Measurements from ENCODE around the gene JPT1. TPM values are rescaled to one million over a fixed set of nuclear protein-coding genes. Genes with fewer than 3 reads are reported as not detected.

JPT1 gene
- total and polyA plus RNA-seq, 2 experiments from 2014 or later, result 103 to 172 TPM

DNA sequence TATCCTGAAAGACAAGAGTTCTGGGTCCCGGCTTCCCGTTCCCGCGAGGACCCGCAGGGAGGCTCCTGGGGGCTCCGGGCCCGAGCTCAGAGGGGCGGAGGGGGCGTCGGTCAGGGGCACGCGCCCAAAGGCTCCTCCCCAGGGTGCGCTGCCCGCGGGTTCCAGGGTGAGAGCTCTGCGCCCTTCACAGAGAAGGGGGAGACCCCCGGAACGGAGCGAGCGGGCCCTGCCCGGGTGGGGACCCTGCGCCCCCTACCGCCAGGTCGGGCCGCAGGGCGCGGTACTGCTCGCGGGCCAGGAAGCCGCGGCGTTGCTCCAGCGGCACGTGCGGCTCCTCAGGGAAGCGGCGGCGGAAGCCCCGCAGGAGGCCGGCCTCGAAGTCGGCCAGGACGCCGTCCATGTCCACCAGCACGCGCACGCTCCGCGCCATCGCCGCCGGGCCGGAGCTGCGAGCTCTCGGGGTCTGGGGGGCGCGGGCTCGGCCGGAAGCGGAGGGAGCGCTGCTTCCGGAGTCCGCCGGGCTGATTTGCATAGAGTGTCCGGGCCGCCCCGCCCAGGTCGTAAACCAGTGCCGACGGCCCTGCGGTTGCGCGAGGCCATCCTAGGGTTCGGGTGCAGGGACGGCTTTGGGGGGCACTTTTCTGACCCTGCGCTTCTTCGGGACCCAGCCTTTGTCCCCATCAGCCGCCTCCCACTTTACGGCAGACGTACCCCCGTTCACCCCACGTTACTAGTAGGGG is 22.9 kb downstream of the JPT1 start, which contains the start of gene NT5C:
Gene NT5C (minus strand): TSS at position 465 of the 740 bp plus-strand sequence. CDS start 35 bp downstream, at position 430.
- H3K27me3 ChIP-seq, result no peaks in the 10 kb centered on the region
- peak within 1 kb of the TSS; percentile 93 for H3K27ac ChIP-seq
- TF ChIP-seq EZH2 (IDR thresholded peaks at IDR 0.05; ENCODE audit: borderline replicate concordance) (no peak), EZH2phosphoT487 (IDR thresholded peaks at IDR 0.05; ENCODE audit: low read depth, severe bottlenecking, unreplicated experiment) (no peak)
- TF ChIP-seq, protein P1, sequence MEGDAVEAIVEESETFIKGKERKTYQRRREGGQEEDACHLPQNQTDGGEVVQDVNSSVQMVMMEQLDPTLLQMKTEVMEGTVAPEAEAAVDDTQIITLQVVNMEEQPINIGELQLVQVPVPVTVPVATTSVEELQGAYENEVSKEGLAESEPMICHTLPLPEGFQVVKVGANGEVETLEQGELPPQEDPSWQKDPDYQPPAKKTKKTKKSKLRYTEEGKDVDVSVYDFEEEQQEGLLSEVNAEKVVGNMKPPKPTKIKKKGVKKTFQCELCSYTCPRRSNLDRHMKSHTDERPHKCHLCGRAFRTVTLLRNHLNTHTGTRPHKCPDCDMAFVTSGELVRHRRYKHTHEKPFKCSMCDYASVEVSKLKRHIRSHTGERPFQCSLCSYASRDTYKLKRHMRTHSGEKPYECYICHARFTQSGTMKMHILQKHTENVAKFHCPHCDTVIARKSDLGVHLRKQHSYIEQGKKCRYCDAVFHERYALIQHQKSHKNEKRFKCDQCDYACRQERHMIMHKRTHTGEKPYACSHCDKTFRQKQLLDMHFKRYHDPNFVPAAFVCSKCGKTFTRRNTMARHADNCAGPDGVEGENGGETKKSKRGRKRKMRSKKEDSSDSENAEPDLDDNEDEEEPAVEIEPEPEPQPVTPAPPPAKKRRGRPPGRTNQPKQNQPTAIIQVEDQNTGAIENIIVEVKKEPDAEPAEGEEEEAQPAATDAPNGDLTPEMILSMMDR (IDR thresholded peaks at IDR 0.05; ENCODE audit: poor library complexity), result peak; percentile 76
- 2% methylated on average over 69 of the region's 82 CpGs for WGBS (ENCODE audit: low lambda C conversion rate, missing lambda C conversion rate)
- H3K4me1 ChIP-seq (ENCODE audit: insufficient read depth), result peaks cover 7% of the 10 kb centered on the region
- peak; percentile 93 for DNase-seq (ENCODE audit: low spot score)
- H3K79me2 ChIP-seq, result peaks cover 15% of the 10 kb centered on the region
- no peaks in the 10 kb centered on the region for H3K9me3 ChIP-seq (ENCODE audit: low read depth)
- H2AFZ ChIP-seq, result peak within 1 kb of the TSS; percentile 31
- H3K9me2 ChIP-seq (replicated peaks; ENCODE audit: insufficient read depth), result no peaks in the 10 kb centered on the region
- no peaks in the 10 kb centered on the region for H4K20me1 ChIP-seq (ENCODE audit: insufficient read depth, poor library complexity, severe bottlenecking)
- no peaks in the 10 kb centered on the region for H3K36me3 ChIP-seq (replicated peaks; ENCODE audit: insufficient read depth, low read depth)
- H3K4me3 ChIP-seq, result peak within 1 kb of the TSS; percentile 82
- peak within 1 kb of the TSS; percentile 83 for H3K4me2 ChIP-seq

DNA sequence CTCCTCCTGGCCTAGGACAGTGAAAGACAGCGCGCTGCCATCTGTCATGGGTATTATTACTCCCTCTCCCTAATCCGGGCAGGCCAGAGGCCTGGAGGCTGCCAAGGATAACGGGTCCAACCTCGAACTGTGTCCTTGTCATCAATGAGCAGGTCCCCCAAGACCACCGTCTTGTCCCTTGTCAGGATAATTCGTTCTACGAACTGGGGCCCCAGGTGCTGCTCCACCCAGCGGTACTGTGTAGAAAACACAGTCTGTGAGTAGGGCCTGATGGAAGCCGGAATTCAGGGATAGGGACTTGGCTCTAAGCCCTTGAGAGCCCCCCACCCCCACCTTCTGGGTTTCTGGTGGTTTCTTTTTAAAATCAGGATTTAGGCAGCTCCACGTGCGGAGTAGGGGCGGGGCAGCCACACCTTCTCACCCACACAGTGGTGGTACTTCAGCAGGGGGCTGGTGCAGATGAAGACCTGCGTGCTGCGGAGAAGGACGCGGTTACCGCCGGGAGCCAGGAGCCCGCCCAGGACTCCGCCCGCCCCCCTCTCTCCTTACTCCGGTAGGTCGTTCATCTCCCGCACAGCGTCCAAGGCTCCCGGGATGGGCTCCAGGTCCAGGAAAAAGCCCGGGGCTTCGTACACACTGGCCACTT is 23.6 kb downstream of the JPT1 start:
- H4K20me1 ChIP-seq (ENCODE audit: insufficient read depth, poor library complexity, severe bottlenecking), result no peaks in the 10 kb centered on the region
- TF ChIP-seq EZH2 (IDR thresholded peaks at IDR 0.05; ENCODE audit: borderline replicate concordance), result no peak
- TF ChIP-seq EZH2phosphoT487 (IDR thresholded peaks at IDR 0.05; ENCODE audit: low read depth, severe bottlenecking, unreplicated experiment), result no peak
- TF ChIP-seq, protein P1 (IDR thresholded peaks at IDR 0.05; ENCODE audit: poor library complexity), result peak; percentile 64
- peaks cover 15% of the 10 kb centered on the region for H3K79me2 ChIP-seq
- H3K27ac ChIP-seq, result peak overlapping the region; percentile 93
- no peaks in the 10 kb centered on the region for H3K9me2 ChIP-seq (replicated peaks; ENCODE audit: insufficient read depth)
- peak overlapping the region; percentile 82 for H3K4me3 ChIP-seq
- 13% methylated on average over 26 of the region's 29 CpGs for WGBS (ENCODE audit: low lambda C conversion rate, missing lambda C conversion rate)
- H3K9me3 ChIP-seq (ENCODE audit: low read depth), result no peaks in the 10 kb centered on the region
- DNase-seq (ENCODE audit: low spot score), result peak; percentile 80
- peak overlapping the region; percentile 83 for H3K4me2 ChIP-seq
- no peaks in the 10 kb centered on the region for H3K36me3 ChIP-seq (replicated peaks; ENCODE audit: insufficient read depth, low read depth)
- H3K4me1 ChIP-seq (ENCODE audit: insufficient read depth), result peaks cover 7% of the 10 kb centered on the region
- H3K27me3 ChIP-seq, result no peaks in the 10 kb centered on the region
- H2AFZ ChIP-seq, result peak overlapping the region; percentile 31

DNA sequence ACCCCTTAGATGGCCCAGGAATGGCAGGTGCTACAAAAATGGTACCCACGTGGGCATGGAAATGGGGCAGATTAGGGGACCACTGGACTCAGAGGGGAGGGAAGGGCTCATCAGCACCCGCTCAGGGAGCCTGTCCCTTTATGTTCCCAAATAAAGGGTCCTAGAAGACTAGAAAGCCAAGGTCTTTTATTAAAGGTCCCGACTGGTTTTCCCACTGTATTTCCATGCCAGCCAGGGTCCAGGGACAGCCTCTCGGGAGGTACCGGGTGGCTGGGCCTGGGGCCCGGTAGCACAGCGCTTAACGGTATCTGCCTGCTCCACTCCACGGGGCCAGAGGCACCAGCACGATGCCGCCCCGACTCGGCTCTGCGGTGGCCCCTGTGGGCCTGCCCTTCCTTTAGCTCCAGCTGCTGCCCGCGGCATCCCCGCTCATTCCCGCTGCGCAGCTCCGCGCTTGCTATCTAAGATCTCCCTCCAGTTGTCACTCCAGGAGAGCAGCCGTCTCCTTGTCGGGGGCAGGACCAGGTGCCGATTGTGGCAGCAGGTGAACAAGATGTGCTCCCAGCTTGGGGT is 24.2 kb downstream of the JPT1 start:
- Histone ChIP-seq H3K27ac (peak overlapping the region; percentile 93), H3K36me3 (replicated peaks; ENCODE audit: insufficient read depth, low read depth) (no peaks in the 10 kb centered on the region), H4K20me1 (ENCODE audit: insufficient read depth, poor library complexity, severe bottlenecking) (no peaks in the 10 kb centered on the region), H2AFZ (no peak overlapping the region), H3K79me2 (peaks cover 18% of the 10 kb centered on the region), H3K4me1 (ENCODE audit: insufficient read depth) (peaks cover 8% of the 10 kb centered on the region), H3K4me2 (peak overlapping the region; percentile 83), H3K9me3 (ENCODE audit: low read depth) (no peaks in the 10 kb centered on the region), H3K27me3 (no peaks in the 10 kb centered on the region), H3K9me2 (replicated peaks; ENCODE audit: insufficient read depth) (no peaks in the 10 kb centered on the region), H3K4me3 (no peak overlapping the region)
- TF ChIP-seq EZH2 (IDR thresholded peaks at IDR 0.05; ENCODE audit: borderline replicate concordance) (no peak), EZH2phosphoT487 (IDR thresholded peaks at IDR 0.05; ENCODE audit: low read depth, severe bottlenecking, unreplicated experiment) (no peak)
- TF ChIP-seq, protein P1 (IDR thresholded peaks at IDR 0.05; ENCODE audit: poor library complexity), result no peak
- DNase-seq (ENCODE audit: low spot score), result no peak
- WGBS (ENCODE audit: low lambda C conversion rate, missing lambda C conversion rate), result 89% methylated on average over 24 of the region's 24 CpGs
